H1 (cell line): Measurements from ENCODE around the gene NAA25. TPM values are rescaled to one million over a fixed set of nuclear protein-coding genes. Genes with fewer than 3 reads are reported as not detected.

Source experiments
- CTCF ChIA-PET: fragments of 300-600 bp; sonication (Branson Sonifier 250); formaldehyde crosslinking; loops from one replicate; lab custom pipeline; 2021; ENCODE audit not compliant: partially characterized antibody; lab: Charles Lee
- POLR2A ChIA-PET: fragments of 300-600 bp; sonication (Branson Sonifier 250); formaldehyde crosslinking; loops from one replicate; lab custom pipeline; 2021; ENCODE audit warnings: inconsistent platforms; ENCODE audit not compliant: partially characterized antibody; lab: Charles Lee
- DNase-seq, 2 experiments: peaks; one replicate each; pipeline versions ENCODE4 v3.0.0 to v3.0.0-alpha.2; 2010 to 2022; ENCODE audit warnings: low spot score in 2 of 2, low read depth in 1 of 2, mixed read lengths in 1 of 2
- FAIRE-seq: peaks from 2 replicates; lab custom pipeline; 2011; peaks lifted over from hg19 to GRCh38; lab: Jason Lieb, UNC
- H2AFZ ChIP-seq: 2 replicates; pipeline ENCODE4 v1.8.1; 2012; ENCODE audit warnings: low read length, inconsistent platforms
- H2AK5ac ChIP-seq: 2 replicates; pipeline ENCODE4 v1.6.1; 2013; ENCODE audit warnings: low read depth, low read length
- H2BK120ac ChIP-seq: replicated peaks from 2 replicates; pipeline ENCODE3; 2013; ENCODE audit warnings: low read depth, low read length, inconsistent platforms
- H2BK12ac ChIP-seq: 2 replicates; pipeline ENCODE4 v1.6.1; 2013; ENCODE audit warnings: low read depth, low read length
- H2BK15ac ChIP-seq: 2 replicates; pipeline ENCODE4 v1.6.1; 2013; ENCODE audit warnings: low read length
- H2BK20ac ChIP-seq: 2 replicates; pipeline ENCODE4 v1.6.1; 2013; ENCODE audit warnings: low read length
- H2BK5ac ChIP-seq: 2 replicates; pipeline ENCODE4 v1.6.1; 2013; ENCODE audit warnings: low read depth, low read length
- H3K14ac ChIP-seq: 2 replicates; pipeline ENCODE4 v1.6.1; 2013; ENCODE audit warnings: inconsistent platforms; ENCODE audit not compliant: insufficient read length
- H3K18ac ChIP-seq: 2 replicates; pipeline ENCODE4 v1.6.1; 2013; ENCODE audit warnings: low read length; ENCODE audit errors: extremely low read depth
- H3K23ac ChIP-seq: 2 replicates; pipeline ENCODE4 v1.6.1; 2013; ENCODE audit warnings: inconsistent platforms; ENCODE audit not compliant: insufficient read length
- H3K23me2 ChIP-seq: 2 replicates; pipeline ENCODE4 v1.6.1; 2013; ENCODE audit warnings: low read depth, low read length
- H3K27ac ChIP-seq: 2 replicates; pipeline ENCODE4 v1.6.1; 2011; ENCODE audit warnings: low read depth, low read length, inconsistent platforms
- H3K27me3 ChIP-seq, 4 experiments: replicated peaks in 1 of 4; 1 replicate in 1 of 4; 2 replicates in 3 of 4; pipeline versions ENCODE4 v1.6.1 to v1.8.1; 2011 to 2013; ENCODE audit warnings: low read length in 3 of 4, mild to moderate bottlenecking in 3 of 4, inconsistent platforms in 2 of 4, mixed read lengths in 2 of 4, moderate library complexity in 1 of 4; ENCODE audit not compliant: control insufficient read depth in 3 of 4, insufficient read depth in 3 of 4; ENCODE audit errors: extremely low read depth in 1 of 4
- H3K36me3 ChIP-seq, 4 experiments: 2 replicates each; pipeline versions ENCODE4 v1.6.1 to v1.8.1; 2011 to 2013; ENCODE audit warnings: mild to moderate bottlenecking in 4 of 4, low read length in 3 of 4, moderate library complexity in 2 of 4, control low read depth in 1 of 4, inconsistent platforms in 1 of 4; ENCODE audit not compliant: insufficient read depth in 4 of 4, control insufficient read depth in 2 of 4
- H3K4ac ChIP-seq: replicated peaks from 2 replicates; pipeline ENCODE3; 2013; ENCODE audit warnings: low read length, low read depth, mixed read lengths, inconsistent platforms; ENCODE audit not compliant: insufficient read length
- H3K4me1 ChIP-seq, 4 experiments: replicated peaks in 1 of 4; 1 replicate in 1 of 4; 2 replicates in 3 of 4; pipeline versions ENCODE4 v1.6.1 to v1.8.1; 2011 to 2013; ENCODE audit warnings: low read length in 3 of 4, inconsistent platforms in 2 of 4, mixed read lengths in 1 of 4; ENCODE audit not compliant: insufficient read depth in 4 of 4, control insufficient read depth in 3 of 4
- H3K4me2 ChIP-seq, 2 experiments: 2 replicates each; pipeline versions ENCODE4 v1.6.1 to v1.8.1; 2011 to 2013; ENCODE audit warnings: low read depth in 2 of 2, low read length in 2 of 2, control low read depth in 1 of 2, inconsistent platforms in 1 of 2, mild to moderate bottlenecking in 1 of 2; ENCODE audit not compliant: insufficient read depth in 1 of 2
- H3K4me3 ChIP-seq, 4 experiments: fragments of 200-600, 300-600 bp in 1 of 4; sonication (generic), shearing (Covaris generic), sonication (Bioruptor Twin) in 1 of 4; 2 replicates each; pipeline versions ENCODE4 v1.5.1 to v1.8.1; 2011 to 2016; ENCODE audit warnings: low read length in 4 of 4, low read depth in 3 of 4, control low read depth in 2 of 4, inconsistent platforms in 2 of 4, mild to moderate bottlenecking in 2 of 4, mixed read lengths in 1 of 4, moderate library complexity in 1 of 4; ENCODE audit not compliant: insufficient read depth in 2 of 4; ENCODE audit errors: extremely low read depth in 1 of 4
- H3K56ac ChIP-seq: replicated peaks from 2 replicates; pipeline ENCODE3; 2013; ENCODE audit warnings: low read depth, mild to moderate bottlenecking, mixed read lengths, low read length, inconsistent platforms; ENCODE audit not compliant: insufficient read length
- H3K79me1 ChIP-seq: 2 replicates; pipeline ENCODE4 v1.6.1; 2013; ENCODE audit warnings: low read depth, low read length, control low read depth
- H3K79me2 ChIP-seq, 2 experiments: 2 replicates each; pipeline versions ENCODE4 v1.6.1 to v1.8.1; 2012 to 2013; ENCODE audit warnings: low read length in 2 of 2, mild to moderate bottlenecking in 2 of 2, inconsistent platforms in 1 of 2; ENCODE audit not compliant: insufficient read depth in 2 of 2, control insufficient read depth in 1 of 2
- H3K9ac ChIP-seq, 4 experiments: replicated peaks in 1 of 4; 1 replicate in 1 of 4; 2 replicates in 3 of 4; pipeline versions ENCODE4 v1.6.1 to v1.8.1; 2011 to 2013; ENCODE audit warnings: low read depth in 3 of 4, low read length in 3 of 4, control low read depth in 2 of 4, mild to moderate bottlenecking in 2 of 4, moderate library complexity in 2 of 4, inconsistent platforms in 1 of 4; ENCODE audit errors: extremely low read depth in 1 of 4
- H3K9me3 ChIP-seq, 2 experiments: 2 replicates each; pipeline versions ENCODE4 v1.6.1 to v1.8.1; 2012 to 2013; ENCODE audit warnings: mild to moderate bottlenecking in 2 of 2, moderate library complexity in 2 of 2, control low read depth in 1 of 2, inconsistent platforms in 1 of 2, low read depth in 1 of 2, low read length in 1 of 2, mixed read lengths in 1 of 2; ENCODE audit not compliant: insufficient read depth in 2 of 2
- H4K20me1 ChIP-seq, 2 experiments: replicated peaks in 1 of 2; 2 replicates each; pipeline versions ENCODE3 to v1.8.1; 2011 to 2013; ENCODE audit warnings: inconsistent platforms in 2 of 2, low read length in 2 of 2, mild to moderate bottlenecking in 1 of 2; ENCODE audit not compliant: insufficient read depth in 2 of 2, control insufficient read depth in 1 of 2
- H4K5ac ChIP-seq: 2 replicates; pipeline ENCODE4 v1.6.1; 2013; ENCODE audit warnings: low read length, low read depth, mixed read lengths, inconsistent platforms; ENCODE audit not compliant: insufficient read length
- H4K8ac ChIP-seq: 2 replicates; pipeline ENCODE4 v1.8.0; 2013; ENCODE audit warnings: mild to moderate bottlenecking, moderate library complexity, low read length, inconsistent platforms; ENCODE audit not compliant: insufficient read depth; ENCODE audit errors: extremely low read depth
- H4K91ac ChIP-seq: replicated peaks from 2 replicates; pipeline ENCODE3; 2013; ENCODE audit warnings: low read length, mixed read lengths, inconsistent platforms; ENCODE audit not compliant: insufficient read length
- CBX5 ChIP-seq: fragments of 300-800, 300-1000 bp; sonication (generic); IDR thresholded peaks from 2 replicates; pipeline ENCODE4 v1.7.1; 2016; ENCODE audit warnings: antibody characterized with exemption, low read length, low read depth
- SRF ChIP-seq: IDR thresholded peaks from 2 replicates; pipeline ENCODE4 v1.6.1; 2011; ENCODE audit warnings: mild to moderate bottlenecking, low read depth, low read length, moderate library complexity
- WGBS, 2 experiments: shearing (Covaris generic) in 1 of 2; methylation state at CpG; one replicate each; pipeline versions ENCODE4 v1.1.6 to v1.1.7; 2013 to 2015; ENCODE audit warnings: low lambda C conversion rate in 2 of 2, mixed read lengths in 2 of 2, inconsistent platforms in 1 of 2, low coverage in 1 of 2, missing lambda C conversion rate in 1 of 2; ENCODE audit not compliant: insufficient replicate concordance in 2 of 2, insufficient coverage in 1 of 2, insufficient read length in 1 of 2; ENCODE audit errors: extremely low coverage in 1 of 2, missing lambda C conversion rate in 1 of 2; 5-methylcytosine and 5-hydroxymethylcytosine counted together
- polyA plus RNA-seq, 7 experiments: library from polyadenylated mRNA; depleted of rRNA in 3 of 7; stranded (reverse) in 5 of 7; unstranded in 2 of 7; fragments of >200 nt in 5 of 7; fragments of 200-250 nt in 2 of 7; gene quantifications; 1 replicate in 5 of 7; 2 replicates in 1 of 7; 4 replicates in 1 of 7; pipeline versions ENCODE4 v1.2.1 to v1.2.3, GENCODE V29; 2011 to 2013; ENCODE audit warnings: missing spikeins in 2 of 7, mixed read lengths in 2 of 7
- total RNA-seq: library from RNA; stranded (reverse); fragmentation: NEBNext Ultra II Directional; extraction: Animal tissue kit (Norgen Biotek cat#: 25700); gene quantifications from 2 replicates; pipeline ENCODE4 v1.2.1, GENCODE V29; 2021

NAA25 gene
- total and polyA plus RNA-seq, 2 of the 8 experiments (the other 6 are each of a cell fraction or from before 2014, with no cell fraction given): 10.8 to 60.3 TPM

GRCh38 chr12:112004041-112004440, 104.5 kb downstream of the NAA25 start:
- Histone ChIP-seq H4K8ac (no peak overlapping the region), H4K20me1 (no peaks in the 10 kb centered on the region), H3K4me1 (no peaks in the 10 kb centered on the region), H3K4me3 (no peak overlapping the region), H2BK12ac (no peak overlapping the region), H3K9me3 (no peaks in the 10 kb centered on the region), H3K23ac (no peak overlapping the region), H2BK120ac (no peak overlapping the region), H3K79me1 (no peaks in the 10 kb centered on the region), H3K4ac (no peak overlapping the region), H3K36me3 (no peaks in the 10 kb centered on the region), H2AFZ (no peak overlapping the region)
- POLR2A ChIA-PET: interaction anchor here (1.4 to 4.4 kb wide), 2 partner anchors 9 to 10 kb away, joined by 6 to 32 read pairs; partner anchors contain the start of genes ERP29 and TMEM116
- no peak for DNase-seq
- 94% methylated on average over 3 of the region's 3 CpGs; no CpG with 5 or more reads in 1 of the 2 experiments for WGBS, 2 experiments
- TF ChIP-seq SRF (no peak), CBX5 (no peak)
- TF ChIP-seq, all 59 proteins: peak for 0
- Histone ChIP-seq H3K27me3 (no peaks in the 10 kb centered on the region), H2BK5ac (no peak overlapping the region), H3K9ac (no peak overlapping the region), H3K27ac (no peak overlapping the region), H3K23me2 (no peaks in the 10 kb centered on the region), H4K91ac (no peak overlapping the region), H3K4me2 (no peak overlapping the region), H2AK5ac (no peak overlapping the region), H2BK20ac (no peak overlapping the region), H3K56ac (no peak overlapping the region), H3K18ac (no peak overlapping the region), H3K14ac (no peak overlapping the region), H3K79me2 (no peaks in the 10 kb centered on the region), H2BK15ac (no peak overlapping the region), H4K5ac (no peak overlapping the region)
- no peak for FAIRE-seq
- CTCF ChIA-PET: interaction anchor here (0.6 to 2.0 kb wide), 6 partner anchors 10 to 291 kb away, joined by 3 to 6 read pairs (median 3); no protein-coding TSS in a partner anchor
